Measurements from ENCODE around the gene PLA2G3. TPM values are rescaled to one million over a fixed set of nuclear protein-coding genes. Genes with fewer than 3 reads are reported as not detected.
"Not testable (repeated sequence)": the region's sequence is repeated elsewhere in the genome, so short reads cannot be mapped to it uniquely, and the experiment has no call there.

The PLA2G3 gene
- total and polyA plus RNA-seq, 9 donors = 0.13 TPM; not detected in 8

DNA sequence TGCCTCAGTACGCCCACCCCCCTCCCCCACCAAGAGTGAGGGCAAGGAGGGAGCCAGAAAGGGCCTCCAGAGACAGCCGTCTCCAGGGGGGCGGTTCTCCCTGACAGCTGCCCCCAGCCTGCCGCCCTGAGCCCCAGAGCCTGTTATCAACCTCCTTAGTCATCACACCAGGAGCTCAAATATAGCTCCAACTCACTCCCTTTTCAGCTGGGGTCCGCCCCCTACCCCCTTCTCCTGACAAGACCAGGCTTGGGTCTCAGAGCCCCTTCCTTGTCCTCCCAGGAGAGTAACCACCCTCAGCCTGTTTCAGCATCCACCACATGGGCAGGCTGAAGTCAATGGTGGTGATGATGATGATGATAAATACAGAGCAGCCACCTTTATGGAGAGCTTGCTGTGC lies 20.1 kb downstream of the PLA2G3 start:
- no peaks in the 10 kb centered on the region for H3K27me3 ChIP-seq
- H3K27ac ChIP-seq = no peak overlapping the region
- DNase-seq = no peak
- TF ChIP-seq POLR2A (IDR thresholded peaks at IDR 0.05) (no peak), EP300 (IDR thresholded peaks at IDR 0.05) (no peak)
- TF ChIP-seq, protein P1, sequence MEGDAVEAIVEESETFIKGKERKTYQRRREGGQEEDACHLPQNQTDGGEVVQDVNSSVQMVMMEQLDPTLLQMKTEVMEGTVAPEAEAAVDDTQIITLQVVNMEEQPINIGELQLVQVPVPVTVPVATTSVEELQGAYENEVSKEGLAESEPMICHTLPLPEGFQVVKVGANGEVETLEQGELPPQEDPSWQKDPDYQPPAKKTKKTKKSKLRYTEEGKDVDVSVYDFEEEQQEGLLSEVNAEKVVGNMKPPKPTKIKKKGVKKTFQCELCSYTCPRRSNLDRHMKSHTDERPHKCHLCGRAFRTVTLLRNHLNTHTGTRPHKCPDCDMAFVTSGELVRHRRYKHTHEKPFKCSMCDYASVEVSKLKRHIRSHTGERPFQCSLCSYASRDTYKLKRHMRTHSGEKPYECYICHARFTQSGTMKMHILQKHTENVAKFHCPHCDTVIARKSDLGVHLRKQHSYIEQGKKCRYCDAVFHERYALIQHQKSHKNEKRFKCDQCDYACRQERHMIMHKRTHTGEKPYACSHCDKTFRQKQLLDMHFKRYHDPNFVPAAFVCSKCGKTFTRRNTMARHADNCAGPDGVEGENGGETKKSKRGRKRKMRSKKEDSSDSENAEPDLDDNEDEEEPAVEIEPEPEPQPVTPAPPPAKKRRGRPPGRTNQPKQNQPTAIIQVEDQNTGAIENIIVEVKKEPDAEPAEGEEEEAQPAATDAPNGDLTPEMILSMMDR (IDR thresholded peaks at IDR 0.05) = no peak
- no peaks in the 10 kb centered on the region for H3K9me3 ChIP-seq
- intact Hi-C loops (cut with DNase I) = no loop called here
- peaks cover 3% of the 10 kb centered on the region for H3K4me1 ChIP-seq (ENCODE audit: insufficient read depth)
- H3K4me3 ChIP-seq = no peak overlapping the region
- WGBS, 3 donors = 39 to 55% (median 44%) methylated on average over 5 of the region's 5 CpGs
- no peaks in the 10 kb centered on the region for H3K36me3 ChIP-seq

DNA sequence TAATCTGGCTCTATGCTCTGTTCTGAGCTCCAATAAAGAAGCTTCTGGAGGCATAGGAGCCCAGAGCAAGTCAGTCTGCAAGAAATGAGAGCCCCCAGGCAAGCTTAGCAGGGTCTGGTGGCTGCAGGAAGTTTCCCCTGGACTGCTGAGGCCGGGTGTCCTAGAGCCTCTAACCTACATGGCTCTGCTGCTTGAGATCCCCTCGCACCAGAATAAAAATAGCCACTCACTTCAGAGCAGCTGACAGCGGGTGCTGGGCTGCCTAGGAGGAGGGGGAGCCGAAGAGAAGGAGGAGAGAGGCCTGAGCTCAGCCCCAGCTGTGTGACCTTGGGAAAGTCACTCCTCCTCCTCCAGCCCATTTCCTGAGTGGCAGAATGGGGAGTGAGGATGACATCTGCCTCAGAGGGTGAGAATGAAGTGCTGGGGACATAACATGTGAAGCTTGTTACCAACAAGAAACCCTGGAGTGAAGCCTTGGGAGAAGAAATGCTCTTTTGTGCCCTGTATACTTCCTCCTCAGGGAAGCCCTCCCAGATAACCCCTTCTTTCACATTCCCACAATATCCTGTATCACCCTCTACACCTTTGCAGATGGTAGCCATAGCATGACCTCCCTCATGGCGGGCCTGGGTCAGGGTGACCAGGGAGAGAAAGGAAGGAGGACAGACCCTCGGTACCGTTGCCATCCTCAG lies 21.1 kb downstream of the PLA2G3 start:
- TF ChIP-seq EP300 (IDR thresholded peaks at IDR 0.05) = no peak
- no peak for TF ChIP-seq POLR2A (IDR thresholded peaks at IDR 0.05)
- TF ChIP-seq, protein P1 (IDR thresholded peaks at IDR 0.05) = no peak
- H3K4me1 ChIP-seq (ENCODE audit: insufficient read depth) = peaks cover 3% of the 10 kb centered on the region
- 23 to 43% (median 38%) methylated on average over 7 of the region's 7 CpGs for WGBS, 3 donors
- H3K27ac ChIP-seq = no peak overlapping the region
- no peaks in the 10 kb centered on the region for H3K36me3 ChIP-seq
- intact Hi-C loops (cut with DNase I) = no loop called here
- no peak overlapping the region for H3K4me3 ChIP-seq
- H3K27me3 ChIP-seq = no peaks in the 10 kb centered on the region
- DNase-seq = no peak
- no peaks in the 10 kb centered on the region for H3K9me3 ChIP-seq

DNA sequence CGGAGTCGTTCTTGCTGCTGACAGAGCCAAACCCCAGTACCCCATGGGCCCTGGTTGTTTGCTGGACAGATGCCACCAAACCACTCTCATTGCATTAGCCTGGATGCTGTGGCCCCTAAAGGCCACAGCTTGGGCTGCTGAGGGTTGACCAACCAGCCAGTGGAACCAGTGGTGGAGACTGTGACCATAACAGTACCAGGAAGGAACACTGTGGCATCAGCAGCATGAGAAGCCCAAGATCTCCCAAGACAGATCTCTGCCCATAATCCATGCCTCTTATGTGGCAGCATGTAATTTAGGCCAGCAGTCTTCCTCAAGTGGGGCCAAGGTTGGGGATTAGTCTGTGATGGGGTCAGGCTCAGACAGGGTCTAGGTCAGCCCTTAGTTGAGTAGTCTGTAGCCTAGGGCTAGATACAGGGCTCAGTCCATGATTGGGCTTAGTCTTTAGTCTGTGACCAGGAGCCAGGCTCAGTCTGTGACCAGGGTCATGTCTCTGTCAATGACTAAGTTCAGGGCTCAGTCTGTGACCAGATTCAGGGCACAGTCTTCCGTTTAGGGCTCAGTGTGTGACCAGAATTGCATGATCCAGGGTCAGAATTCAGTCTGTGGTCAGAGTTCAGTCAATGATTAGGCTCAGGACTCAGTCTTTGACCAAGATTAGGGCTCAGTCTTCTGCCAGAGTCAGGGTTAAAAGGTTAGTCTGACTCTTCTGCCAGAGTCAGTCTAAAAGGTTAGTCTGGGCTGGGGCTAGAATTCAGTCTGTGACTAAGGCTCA lies 22.1 kb downstream of the PLA2G3 start:
- no peak overlapping the region for H3K27ac ChIP-seq
- intact Hi-C loops (cut with DNase I) = no loop called here
- peaks cover 3% of the 10 kb centered on the region for H3K4me1 ChIP-seq (ENCODE audit: insufficient read depth)
- no peaks in the 10 kb centered on the region for H3K27me3 ChIP-seq
- WGBS, 3 donors = 89 to 96% (median 91%) methylated on average over 3 of the region's 3 CpGs
- DNase-seq = no peak
- H3K36me3 ChIP-seq = no peaks in the 10 kb centered on the region
- no peak for TF ChIP-seq EP300 (IDR thresholded peaks at IDR 0.05)
- TF ChIP-seq, protein P1 (IDR thresholded peaks at IDR 0.05) = no peak
- no peak for TF ChIP-seq POLR2A (IDR thresholded peaks at IDR 0.05)
- no peaks in the 10 kb centered on the region for H3K9me3 ChIP-seq
- no peak overlapping the region for H3K4me3 ChIP-seq

DNA sequence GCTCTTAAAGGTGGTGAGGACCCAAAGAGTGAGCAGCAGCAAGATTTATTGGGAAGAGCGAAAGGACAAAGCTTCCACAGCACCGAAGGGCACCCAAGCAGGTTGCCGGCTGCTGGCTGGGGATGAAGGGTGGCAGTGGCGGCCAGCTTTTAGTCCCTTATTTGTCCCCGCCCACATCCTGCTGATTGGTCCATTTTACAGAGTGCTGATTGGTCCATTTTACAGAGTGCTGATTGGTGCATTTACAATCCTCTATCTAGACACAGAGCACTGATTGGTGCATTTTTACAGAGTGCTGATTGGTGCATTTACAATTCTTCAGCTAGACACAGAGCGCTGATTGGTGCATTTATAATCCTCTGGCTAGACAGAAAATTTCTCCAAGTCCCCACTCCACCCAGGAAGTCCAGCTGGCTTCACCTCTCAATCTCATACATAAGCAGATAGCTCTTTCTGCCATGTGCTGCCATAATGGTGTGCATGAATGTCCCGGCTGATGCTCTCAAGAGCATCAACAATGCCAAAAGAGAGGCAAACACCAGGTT lies 27.7 kb downstream of the PLA2G3 start:
- H3K27me3 ChIP-seq; DNase-seq; H3K4me1 ChIP-seq (ENCODE audit: insufficient read depth); H3K9me3 ChIP-seq; H3K27ac ChIP-seq; H3K36me3 ChIP-seq; intact Hi-C loops (cut with DNase I); H3K4me3 ChIP-seq: not testable (repeated sequence)
- 92 to 95% (median 92%) methylated on average over 7 of the region's 7 CpGs for WGBS, 3 donors

DNA sequence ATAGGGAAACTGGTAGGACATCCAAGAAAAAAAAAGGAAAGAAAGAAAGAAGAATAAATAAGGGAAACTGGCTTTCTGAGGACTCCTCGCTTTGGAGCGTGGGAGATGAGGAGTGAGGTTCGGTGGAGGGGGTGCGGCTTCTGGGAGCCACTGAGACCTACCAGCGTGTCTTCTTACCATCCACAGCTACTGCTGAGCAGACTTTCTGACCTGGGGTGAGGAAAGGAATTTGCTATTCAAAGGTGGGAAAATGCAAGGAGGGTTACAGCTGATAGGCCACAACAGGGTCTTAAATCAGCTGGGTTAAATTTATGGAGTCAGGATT lies 32.5 kb downstream of the PLA2G3 start:
- H3K36me3 ChIP-seq = no peaks in the 10 kb centered on the region
- H3K4me1 ChIP-seq (ENCODE audit: insufficient read depth) = peaks cover 11% of the 10 kb centered on the region
- no peaks in the 10 kb centered on the region for H3K9me3 ChIP-seq
- no peak for TF ChIP-seq EP300 (IDR thresholded peaks at IDR 0.05)
- peak overlapping the region; percentile 84 for H3K4me3 ChIP-seq
- peak overlapping the region in 1 of 2 donors; percentile 95 for H3K27ac ChIP-seq
- no peak for DNase-seq
- H3K27me3 ChIP-seq = no peaks in the 10 kb centered on the region
- intact Hi-C loops (cut with DNase I) = loop anchor here in 2 of 4 donors (2.0 to 10.0 kb wide), 3 partner anchors 41 to 833 kb away; no protein-coding TSS in a partner anchor
- 0% methylated on average over 5 of the region's 5 CpGs for WGBS, 3 donors

All from ovary (tissue), 9 donors.